ELF-1 (cell line): ENCODE measurements around the gene XBP1.
A peak's percentile ranks its signal among the peaks of the same experiment; 100 is the strongest.
"Not testable (repeated sequence)": the region's sequence is repeated elsewhere in the genome, so short reads cannot be mapped to it uniquely, and the experiment has no call there.

ENCODE experiments used
- DNase-seq: peaks from one replicate; pipeline ENCODE4 v3.0.0-alpha.2; 2016; ENCODE audit warnings: low read depth, low spot score

The XBP1 gene

GRCh38 chr22:28792491-28793383, 7.6 kb downstream of the XBP1 start:
- no peak for DNase-seq

GRCh38 chr22:28791841-28792490, 8.4 kb downstream of the XBP1 start:
- DNase-seq: no peak

- no peak for DNase-seq
Observed at GRCh38 chr22:28791124-28791523, 9.2 kb downstream of the XBP1 start.

GRCh38 chr22:28788601-28789000, 11.8 kb downstream of the XBP1 start:
- no peak for DNase-seq

GRCh38 chr22:28783786-28784671, 16.3 kb downstream of the XBP1 start:
- DNase-seq: no peak

GRCh38 chr22:28780296-28780695, 20.1 kb downstream of the XBP1 start:
- no peak for DNase-seq

- DNase-seq: no peak
Observed at GRCh38 chr22:28779833-28780232, 20.5 kb downstream of the XBP1 start.

GRCh38 chr22:28774378-28774777, 26.0 kb downstream of the XBP1 start:
- DNase-seq: no peak

- DNase-seq: no peak
Observed at GRCh38 chr22:28773461-28773867, 26.9 kb downstream of the XBP1 start.

- peak; percentile 96 for DNase-seq
Observed at GRCh38 chr22:28772633-28773460, 27.5 kb downstream of the XBP1 start, which contains the start of gene CCDC117. Gene CCDC117 (plus strand): TSS chr22:28772695. CDS start chr22:28772850, 155 bp downstream.

- DNase-seq: no peak
Observed at GRCh38 chr22:28771195-28771791, 29.1 kb downstream of the XBP1 start.

- DNase-seq: no peak
Observed at GRCh38 chr22:28769394-28770085, 30.8 kb downstream of the XBP1 start.

- DNase-seq: no peak
Observed at GRCh38 chr22:28768701-28769393, 31.5 kb downstream of the XBP1 start.

- DNase-seq: no peak
Observed at GRCh38 chr22:28766628-28767027, 33.7 kb downstream of the XBP1 start.

GRCh38 chr22:28762000-28762399, 38.4 kb downstream of the XBP1 start:
- not testable (repeated sequence) for DNase-seq

GRCh38 chr22:28761449-28761755, 39.0 kb downstream of the XBP1 start:
- DNase-seq: peak; percentile 56

- peak; percentile 67 for DNase-seq
Observed at GRCh38 chr22:28759861-28760560, 40.4 kb downstream of the XBP1 start.

GRCh38 chr22:28754512-28754911, 45.9 kb downstream of the XBP1 start:
- not testable (repeated sequence) for DNase-seq

GRCh38 chr22:28750471-28750881, 49.9 kb downstream of the XBP1 start:
- DNase-seq: no peak
